ENCODE results near the gene GNG3.
A peak's percentile ranks its signal among the peaks of the same experiment; 100 is the strongest.
"Not testable (repeated sequence)": the region's sequence is repeated elsewhere in the genome, so short reads cannot be mapped to it uniquely, and the experiment has no call there.

Gene GNG3

GRCh38 chr11:62707277-62707861 lies at the start of gene GNG3, which contains the start of gene BSCL2:
Gene GNG3, plus strand, starts transcription at chr11:62707676. Its CDS starts 620 bp downstream, at chr11:62708296.
Gene BSCL2, minus strand, starts transcription at chr11:62707424. Its CDS starts 229 bp downstream, at chr11:62707195.
- no peak for DNase-seq (ENCODE audit: low spot score)

GRCh38 chr11:62664405-62665074 lies 42.9 kb upstream of the GNG3 start:
- DNase-seq (ENCODE audit: low spot score): peak; percentile 79

- peak; percentile 95 for DNase-seq (ENCODE audit: low spot score)
These were observed 42.3 kb upstream of the GNG3 start, which contains the start of the genes C11orf98 and CSKMT for GRCh38 chr11:62665075-62665598. Gene C11orf98, minus strand, starts transcription at chr11:62665210. Its CDS starts 41 bp downstream, at chr11:62665169. Gene CSKMT, plus strand, starts transcription at chr11:62665312. Its CDS starts 568 bp downstream, at chr11:62665880.

- DNase-seq (ENCODE audit: low spot score): peak; percentile 58
These were observed 41.7 kb upstream of the GNG3 start for GRCh38 chr11:62665599-62666258.

- DNase-seq (ENCODE audit: low spot score): no peak
These were observed 41.1 kb upstream of the GNG3 start for GRCh38 chr11:62666259-62666926.

- DNase-seq (ENCODE audit: low spot score): no peak
These were observed 40.0 kb upstream of the GNG3 start for GRCh38 chr11:62667460-62667859.

- no peak for DNase-seq (ENCODE audit: low spot score)
These were observed 37.9 kb upstream of the GNG3 start for GRCh38 chr11:62669420-62670161.

- no peak for DNase-seq (ENCODE audit: low spot score)
These were observed 36.3 kb upstream of the GNG3 start for GRCh38 chr11:62671236-62671607.

GRCh38 chr11:62671608-62672389 lies 35.7 kb upstream of the GNG3 start, which contains the start of the genes LBHD1 and UQCC3:
Gene LBHD1, minus strand, starts transcription at chr11:62672267. Its CDS starts 2,236 bp downstream, at chr11:62670031.
Gene UQCC3, plus strand, starts transcription at chr11:62671673. Its CDS starts 73 bp downstream, at chr11:62671746.
- DNase-seq (ENCODE audit: low spot score): peak; percentile 86

GRCh38 chr11:62673196-62673525 lies 34.3 kb upstream of the GNG3 start:
- DNase-seq (ENCODE audit: low spot score): no peak

GRCh38 chr11:62675415-62675814 lies 32.1 kb upstream of the GNG3 start:
- DNase-seq (ENCODE audit: low spot score): not testable (repeated sequence)

- DNase-seq (ENCODE audit: low spot score): no peak
These were observed 30.8 kb upstream of the GNG3 start for GRCh38 chr11:62676698-62677097.

- DNase-seq (ENCODE audit: low spot score): no peak
These were observed 30.3 kb upstream of the GNG3 start for GRCh38 chr11:62677156-62677555.

GRCh38 chr11:62677714-62678113 lies 29.8 kb upstream of the GNG3 start:
- no peak for DNase-seq (ENCODE audit: low spot score)

GRCh38 chr11:62678433-62678769 lies 29.1 kb upstream of the GNG3 start:
- no peak for DNase-seq (ENCODE audit: low spot score)

GRCh38 chr11:62678770-62679696 lies 28.4 kb upstream of the GNG3 start, which contains the start of gene UBXN1:
Gene UBXN1, minus strand, starts transcription at chr11:62679073. Its CDS starts 150 bp downstream, at chr11:62678923.
- peak; percentile 85 for DNase-seq (ENCODE audit: low spot score)

GRCh38 chr11:62680825-62681240 lies 26.6 kb upstream of the GNG3 start:
- DNase-seq (ENCODE audit: low spot score): peak; percentile 71

GRCh38 chr11:62682518-62682917 lies 25.0 kb upstream of the GNG3 start:
- no peak for DNase-seq (ENCODE audit: low spot score)
